Aorta (tissue), 5 donors: ENCODE measurements around the gene SCN1B. TPM values are rescaled to one million over a fixed set of nuclear protein-coding genes. Genes with fewer than 3 reads are reported as not detected.
"Not testable (repeated sequence)": the region's sequence is repeated elsewhere in the genome, so short reads cannot be mapped to it uniquely, and the experiment has no call there.

Experiments
- ATAC-seq: fragments of 200-7000 bp; cut with Tn5 transposase; one replicate; pipeline ENCODE4 v1.9.1; 2022; ENCODE audit warnings: moderate library complexity; ENCODE audit not compliant: low FRiP score
- DNase-seq, 2 donors: peaks; one replicate each; pipeline ENCODE4 v3.0.0-alpha.2; 2020
- H3K27ac ChIP-seq, 2 donors: one replicate each; pipeline ENCODE4 v1.5.1; 2013; ENCODE audit warnings: low read length in 2 of 2, mild to moderate bottlenecking in 2 of 2, moderate library complexity in 2 of 2, control low read depth in 1 of 2, inconsistent platforms in 1 of 2, low read depth in 1 of 2
- H3K27me3 ChIP-seq, 2 donors: one replicate each; pipeline ENCODE4 v1.6.1; 2013; ENCODE audit warnings: control low read depth in 1 of 2, low read length in 1 of 2, mild to moderate bottlenecking in 1 of 2, moderate library complexity in 1 of 2; ENCODE audit not compliant: insufficient read depth in 2 of 2, control insufficient read depth in 1 of 2
- H3K36me3 ChIP-seq, 2 donors: one replicate each; pipeline ENCODE4 v1.6.1; 2013; ENCODE audit warnings: control low read depth in 1 of 2, low read length in 1 of 2, mild to moderate bottlenecking in 1 of 2; ENCODE audit not compliant: insufficient read depth in 2 of 2, control insufficient read depth in 1 of 2
- H3K4me1 ChIP-seq, 2 donors: one replicate each; pipeline ENCODE4 v1.6.1; 2013; ENCODE audit warnings: low read length in 2 of 2, control low read depth in 1 of 2, mild to moderate bottlenecking in 1 of 2, moderate library complexity in 1 of 2; ENCODE audit not compliant: insufficient read depth in 2 of 2, control insufficient read depth in 1 of 2
- H3K4me3 ChIP-seq, 2 donors: one replicate each; pipeline ENCODE4 v1.5.1; 2013; ENCODE audit warnings: low read length in 2 of 2, control low read depth in 1 of 2, mild to moderate bottlenecking in 1 of 2
- H3K9me3 ChIP-seq: one replicate; pipeline ENCODE4 v1.6.1; 2013; ENCODE audit warnings: mild to moderate bottlenecking, low read length; ENCODE audit not compliant: control insufficient read depth
- WGBS, 2 donors: extraction: QIAGEN DNeasy Blood & Tissue Kit; methylation state at CpG; one replicate each; pipeline ENCODE4 v1.1.7; 2013; 5-methylcytosine and 5-hydroxymethylcytosine counted together
- intact Hi-C, 2 donors: fragments of 100-400 bp; cut with DNase I; formaldehyde crosslinking; loops; one replicate each; pipeline versions ENCODE4 v1.14.2 to v1.15.0; 2022
- polyA plus RNA-seq, 2 donors: library from polyadenylated mRNA; stranded (reverse); fragments of 200-250 nt; gene quantifications; one replicate each; pipeline ENCODE4 v1.2.3, GENCODE V29; 2013
- total RNA-seq, 2 donors: library from RNA; stranded (reverse); fragmentation: NEBNext Ultra II Directional; extraction: Animal tissue kit (Norgen Biotek cat#: 25700); gene quantifications; one replicate each; pipeline ENCODE4 v1.2.1, GENCODE V29; 2021
- donor health status: healthy with polysubstance abuse.
- donor health status: Bipolar disorder and iron deficiency.
- donor health status: DM: no; HTN: no; CAD: no.
- donor health status: DM: no; HTN: no; CAD: no.
- donor health status: DM: yes; HTN: yes; CAD: no.

The SCN1B gene
- total and polyA plus RNA-seq, 4 donors, result 9.9 to 21.4 (median 13.6) TPM

DNA sequence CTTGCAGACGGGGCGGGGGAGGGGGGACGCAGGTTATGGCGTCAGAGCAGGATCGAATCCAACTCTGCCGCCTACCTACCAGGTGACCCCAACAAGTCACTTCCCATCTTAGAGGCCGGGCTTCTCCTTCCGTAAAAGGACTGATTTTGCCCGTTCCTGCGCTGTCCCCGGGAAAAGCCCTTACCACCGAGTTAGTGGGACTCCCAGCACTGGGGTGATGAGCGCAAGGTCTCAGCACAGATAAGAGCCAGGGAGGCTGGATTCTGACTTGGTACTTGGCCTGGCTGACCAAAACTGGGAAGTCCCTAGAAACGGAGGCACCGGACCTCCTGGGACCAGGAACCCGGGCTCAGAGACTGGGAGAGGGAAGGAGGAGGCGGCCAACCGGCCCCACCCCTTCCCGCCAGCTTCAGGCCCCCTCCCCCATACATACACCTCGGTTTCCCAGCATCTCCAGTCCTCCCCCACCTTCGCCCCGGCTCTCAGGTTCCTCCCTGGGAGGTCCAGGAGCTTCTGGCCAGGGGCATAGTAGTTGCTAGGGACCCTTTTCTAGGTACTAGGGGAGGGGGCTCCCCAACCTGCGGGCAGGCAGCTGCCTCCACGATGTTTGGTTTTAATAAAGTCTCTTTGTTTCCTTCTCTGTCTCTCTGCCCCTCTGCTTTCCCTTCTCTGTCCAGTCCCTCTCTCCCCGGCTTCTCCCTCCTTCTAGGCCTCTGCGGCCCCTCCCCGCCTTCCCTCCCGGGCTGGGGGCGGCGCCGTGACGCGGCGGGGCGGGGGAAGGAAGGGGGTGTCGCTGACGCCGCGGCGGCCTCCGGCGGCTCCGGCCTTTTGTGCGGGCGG lies 30.6 kb upstream of the SCN1B start, which contains the start of gene GRAMD1A:
Gene GRAMD1A, plus strand, starts transcription at position 826 of the 840 bp plus-strand sequence. CDS start 156 bp downstream, outside the sequence.
- ATAC-seq, result peak; percentile 95

GRCh38 chr19:35000338-35000646 lies 30.0 kb upstream of the SCN1B start:
- H3K27me3 ChIP-seq, result no peaks in the 10 kb centered on the region
- no peaks in the 10 kb centered on the region for H3K36me3 ChIP-seq
- intact Hi-C loops, result no loop called here
- H3K4me1 ChIP-seq, result no peaks in the 10 kb centered on the region
- DNase-seq (no peak), ATAC-seq (no peak)
- WGBS, 2 donors, result 1% methylated on average over 21 to 37 of the region's 37 CpGs
- peak overlapping the region in 1 of 2 donors; percentile 58 for H3K27ac ChIP-seq
- no peaks in the 10 kb centered on the region for H3K9me3 ChIP-seq
- H3K4me3 ChIP-seq, result peak overlapping the region; percentile 91 to 92

More for the DNA sequence above, 30.6 kb upstream of the SCN1B start, which contains the start of gene GRAMD1A:
- 1 to 2% methylated on average over 36 to 45 of the region's 45 CpGs for WGBS, 2 donors
- no peaks in the 10 kb centered on the region for H3K9me3 ChIP-seq
- no peaks in the 10 kb centered on the region for H3K4me1 ChIP-seq
- no peaks in the 10 kb centered on the region for H3K36me3 ChIP-seq
- no peaks in the 10 kb centered on the region for H3K27me3 ChIP-seq
- peak; percentile 93 to 96 for DNase-seq
- intact Hi-C loops, result no loop called here
- peak within 1 kb of the TSS; percentile 91 to 92 for H3K4me3 ChIP-seq
- peak within 1 kb of the TSS; percentile 83 to 98 for H3K27ac ChIP-seq

DNA sequence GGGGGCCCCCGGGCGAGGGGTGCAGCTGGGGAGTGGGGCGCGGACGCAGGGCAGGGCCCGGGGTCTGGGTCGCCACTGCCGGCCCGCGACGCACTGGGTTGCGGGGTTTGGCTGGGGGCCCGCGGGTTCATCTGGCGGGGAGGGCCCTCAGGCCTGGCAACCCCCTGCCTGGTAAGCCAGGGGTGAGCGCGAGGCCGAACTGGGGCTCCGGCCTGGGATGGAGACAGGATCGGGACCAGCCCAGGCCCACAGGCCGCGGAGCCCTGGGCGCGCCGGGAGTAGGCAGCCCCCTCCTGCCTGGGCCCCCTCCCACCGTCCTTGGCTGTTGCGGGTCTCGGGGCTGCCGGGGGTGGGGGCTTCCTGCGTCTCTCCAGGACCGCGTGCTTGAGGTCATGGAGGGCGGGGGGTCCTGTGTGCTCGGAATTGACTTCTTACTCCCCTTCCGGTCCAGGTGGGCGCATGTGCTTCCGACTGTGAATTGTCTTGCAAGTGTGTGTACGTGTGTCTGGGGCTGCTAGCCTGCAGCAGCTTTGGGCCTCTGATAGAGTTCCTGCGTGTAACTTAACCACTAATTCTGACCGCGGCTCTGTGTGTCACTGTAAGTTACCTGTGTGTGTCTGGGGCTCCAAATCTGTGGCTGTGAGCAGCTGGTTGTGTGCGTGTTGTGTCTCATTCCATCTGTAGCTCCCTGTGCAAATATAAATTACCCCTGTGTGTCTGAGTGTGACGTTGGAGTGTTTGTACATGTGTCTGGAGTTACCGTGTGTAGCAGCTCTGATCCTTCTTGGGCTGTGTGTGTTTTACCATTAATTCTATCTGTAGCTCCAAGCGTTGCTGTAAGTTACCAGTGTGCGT lies 29.4 kb upstream of the SCN1B start:
- H3K4me1 ChIP-seq, result no peaks in the 10 kb centered on the region
- no peaks in the 10 kb centered on the region for H3K36me3 ChIP-seq
- H3K4me3 ChIP-seq, result peak overlapping the region; percentile 91 to 92
- ATAC-seq, result no peak
- intact Hi-C loops, result no loop called here
- 1 to 3% methylated on average over 27 to 46 of the region's 46 CpGs for WGBS, 2 donors
- H3K27ac ChIP-seq, result peak overlapping the region; percentile 49 to 58
- no peak for DNase-seq
- no peaks in the 10 kb centered on the region for H3K9me3 ChIP-seq
- no peaks in the 10 kb centered on the region for H3K27me3 ChIP-seq

GRCh38 chr19:35002037-35002535 lies 28.2 kb upstream of the SCN1B start:
- no peak for ATAC-seq
- DNase-seq, result no peak
- intact Hi-C loops, result no loop called here
- no peaks in the 10 kb centered on the region for H3K27me3 ChIP-seq
- H3K4me1 ChIP-seq, result no peaks in the 10 kb centered on the region
- no peaks in the 10 kb centered on the region for H3K36me3 ChIP-seq
- H3K4me3 ChIP-seq, result no peak overlapping the region
- 91% methylated on average over 11 of the region's 11 CpGs for WGBS, 2 donors
- no peak overlapping the region for H3K27ac ChIP-seq
- H3K9me3 ChIP-seq, result no peaks in the 10 kb centered on the region

DNA sequence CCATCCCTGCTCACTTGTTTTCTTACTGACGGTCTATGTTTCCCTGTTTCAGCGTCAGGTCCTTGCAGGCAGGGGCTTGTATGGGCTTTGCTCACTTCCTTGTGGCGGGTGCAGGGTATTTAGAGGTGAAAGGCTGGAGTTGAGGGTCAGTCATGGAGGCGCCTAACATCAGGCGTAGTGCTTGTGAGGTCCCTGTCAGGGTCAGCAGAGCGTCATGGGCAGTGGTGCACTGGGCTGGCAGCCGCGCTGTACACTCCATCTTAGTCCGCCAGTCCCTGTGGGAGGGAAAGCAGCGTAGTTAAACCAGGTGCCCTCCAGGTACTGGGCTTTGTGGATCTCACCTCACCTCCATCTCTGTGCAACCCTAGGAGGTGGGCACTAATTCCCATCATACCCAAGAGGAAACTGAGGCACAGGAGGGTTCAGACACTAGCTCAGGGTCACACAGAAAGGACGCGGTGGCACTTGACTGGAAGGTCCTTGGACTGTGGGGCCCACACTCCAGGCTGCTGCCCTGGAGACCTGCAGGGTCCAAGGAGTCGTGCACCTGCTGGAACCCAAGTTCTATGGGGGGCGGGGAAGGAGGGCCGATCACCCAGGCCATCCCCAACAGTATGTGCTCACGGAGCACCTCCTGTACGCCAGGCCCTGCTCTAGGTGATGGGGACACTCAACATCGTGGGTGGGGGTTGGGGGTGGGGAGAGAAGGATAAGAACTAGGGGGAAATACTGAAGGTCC lies 25.6 kb upstream of the SCN1B start:
- ATAC-seq (no peak), DNase-seq (no peak)
- 91 to 93% methylated on average over 18 of the region's 18 CpGs for WGBS, 2 donors
- H3K4me1 ChIP-seq, result no peaks in the 10 kb centered on the region
- H3K27ac ChIP-seq, result no peak overlapping the region
- no peaks in the 10 kb centered on the region for H3K27me3 ChIP-seq
- H3K4me3 ChIP-seq, result no peak overlapping the region
- intact Hi-C loops, result no loop called here
- no peaks in the 10 kb centered on the region for H3K9me3 ChIP-seq
- no peaks in the 10 kb centered on the region for H3K36me3 ChIP-seq

- H3K4me1 ChIP-seq, result no peaks in the 10 kb centered on the region
- intact Hi-C loops, result no loop called here
- DNase-seq, result no peak
- H3K4me3 ChIP-seq, result no peak overlapping the region
- no peaks in the 10 kb centered on the region for H3K27me3 ChIP-seq
- peaks cover 0 to 2% of the 10 kb centered on the region in 2 donors for H3K36me3 ChIP-seq
- WGBS, 2 donors, result 84% methylated on average over 11 of the region's 11 CpGs
- no peak overlapping the region for H3K27ac ChIP-seq
- no peaks in the 10 kb centered on the region for H3K9me3 ChIP-seq
- ATAC-seq, result no peak
Measured at GRCh38 chr19:35005256-35005977, 24.9 kb upstream of the SCN1B start.

GRCh38 chr19:35006007-35006341 lies 24.3 kb upstream of the SCN1B start:
- H3K27ac ChIP-seq, DNase-seq, H3K4me1 ChIP-seq, ATAC-seq, H3K27me3 ChIP-seq, H3K36me3 ChIP-seq, H3K9me3 ChIP-seq, H3K4me3 ChIP-seq, intact Hi-C loops: not testable (repeated sequence)
- WGBS, 2 donors, result 94 to 95% methylated on average over 6 of the region's 6 CpGs
